Suprapubic skin (tissue), 4 donors: ENCODE results near the gene SCO2. TPM values are rescaled to one million over a fixed set of nuclear protein-coding genes. Genes with fewer than 3 reads are reported as not detected.
A peak's percentile ranks its signal among the peaks of the same experiment; 100 is the strongest.

Source experiments
- DNase-seq, 2 donors: peaks; one replicate each; pipeline ENCODE4 v3.0.0-alpha.2; 2019; ENCODE audit warnings: low spot score in 2 of 2
- H3K27ac ChIP-seq: fragments of 200-600 bp; sonication (generic); one replicate; pipeline ENCODE4 v1.5.1; 2019
- H3K27me3 ChIP-seq: fragments of 200-600 bp; sonication (generic); one replicate; pipeline ENCODE4 v1.5.1; 2019
- H3K36me3 ChIP-seq: fragments of 200-600 bp; sonication (generic); one replicate; pipeline ENCODE4 v1.5.1; 2019
- H3K4me1 ChIP-seq: fragments of 200-600 bp; sonication (generic); one replicate; pipeline ENCODE4 v1.5.1; 2019
- H3K4me3 ChIP-seq: fragments of 200-600 bp; sonication (generic); one replicate; pipeline ENCODE4 v1.5.1; 2019; ENCODE audit warnings: mild to moderate bottlenecking
- H3K9me3 ChIP-seq: fragments of 200-600 bp; sonication (generic); one replicate; pipeline ENCODE4 v1.5.1; 2019
- CTCF ChIP-seq, 2 donors: fragments of 200-600 bp in 1 of 2; fragments of 450-650 bp in 1 of 2; sonication (generic) in 1 of 2; IDR thresholded peaks; one replicate each; pipeline ENCODE4 v1.5.1; 2016 to 2019; ENCODE audit warnings: antibody characterized with exemption in 2 of 2, mild to moderate bottlenecking in 1 of 2, moderate library complexity in 1 of 2
- EP300 ChIP-seq: sonication (generic); formaldehyde crosslinking; IDR thresholded peaks from one replicate; pipeline ENCODE4 v1.6.1; 2017; ENCODE audit warnings: antibody characterized with exemption
- POLR2A ChIP-seq, 2 donors: fragments of 450-650 bp; IDR thresholded peaks; one replicate each; pipeline ENCODE4 v1.6.1; 2017; ENCODE audit warnings: antibody characterized with exemption in 2 of 2, mild to moderate bottlenecking in 2 of 2, moderate library complexity in 2 of 2
- POLR2AphosphoS5 ChIP-seq, 3 donors: sonication (generic); formaldehyde crosslinking; IDR thresholded peaks; one replicate each; pipeline ENCODE4 v1.6.1; 2017; ENCODE audit warnings: antibody characterized with exemption in 3 of 3
- WGBS: methylation state at CpG from one replicate; pipeline ENCODE4 v1.1.5; 2018; 5-methylcytosine and 5-hydroxymethylcytosine counted together
- total RNA-seq, 4 donors: library from RNA; depleted of rRNA; stranded (reverse); fragments of >200 nt; gene quantifications; one replicate each; pipeline ENCODE4 v1.1.0, GENCODE V29; 2016

SCO2 gene
- total RNA-seq, 4 donors from 2014 or later = 1.7 to 7.9 (median 4.7) TPM; not detected in 1

GRCh38 chr22:50548040-50548920, 22.9 kb upstream of the SCO2 start:
- Histone ChIP-seq H3K4me1 (peaks cover 43% of the 10 kb centered on the region), H3K4me3 (peak overlapping the region; percentile 39), H3K27ac (no peak overlapping the region), H3K9me3 (no peaks in the 10 kb centered on the region), H3K36me3 (no peaks in the 10 kb centered on the region), H3K27me3 (peaks cover 34% of the 10 kb centered on the region)
- WGBS = 33% methylated on average over 17 of the region's 56 CpGs
- TF ChIP-seq EP300 (no peak), CTCF (IDR thresholded peaks at IDR 0.05) (no peak), POLR2A (IDR thresholded peaks at IDR 0.05) (no peak), POLR2AphosphoS5 (IDR thresholded peaks at IDR 0.05) (no peak)
- DNase-seq = peak in 1 of 2 donors; percentile 79

GRCh38 chr22:50547263-50547985, 22.0 kb upstream of the SCO2 start:
- H3K36me3 ChIP-seq = no peaks in the 10 kb centered on the region
- peaks cover 43% of the 10 kb centered on the region for H3K4me1 ChIP-seq
- no peak for DNase-seq
- H3K27ac ChIP-seq = no peak overlapping the region
- 49% methylated on average over 16 of the region's 35 CpGs for WGBS
- peaks cover 34% of the 10 kb centered on the region for H3K27me3 ChIP-seq
- TF ChIP-seq POLR2A (IDR thresholded peaks at IDR 0.05) (no peak), EP300 (no peak), CTCF (IDR thresholded peaks at IDR 0.05) (no peak)
- H3K9me3 ChIP-seq = no peaks in the 10 kb centered on the region
- H3K4me3 ChIP-seq = peak overlapping the region; percentile 17

GRCh38 chr22:50546326-50547262, 21.2 kb upstream of the SCO2 start:
- Histone ChIP-seq H3K9me3 (no peaks in the 10 kb centered on the region), H3K36me3 (no peaks in the 10 kb centered on the region), H3K4me1 (peaks cover 49% of the 10 kb centered on the region), H3K27me3 (peaks cover 34% of the 10 kb centered on the region), H3K4me3 (peak overlapping the region; percentile 17), H3K27ac (no peak overlapping the region)
- WGBS = 52% methylated on average over 17 of the region's 78 CpGs
- TF ChIP-seq EP300 (no peak), POLR2AphosphoS5 (IDR thresholded peaks at IDR 0.05) (no peak), POLR2A (IDR thresholded peaks at IDR 0.05) (no peak)
- no peak for DNase-seq

GRCh38 chr22:50545522-50546325, 20.3 kb upstream of the SCO2 start, which contains the start of gene KLHDC7B:
Gene KLHDC7B (plus strand): TSS chr22:50545899. CDS start chr22:50546244, 345 bp downstream.
- 60% methylated on average over 7 of the region's 10 CpGs for WGBS
- TF ChIP-seq EP300 = no peak
- Histone ChIP-seq H3K36me3 (no peaks in the 10 kb centered on the region), H3K27me3 (peaks cover 34% of the 10 kb centered on the region), H3K4me1 (peaks cover 57% of the 10 kb centered on the region), H3K27ac (peak within 1 kb of the TSS; percentile 72), H3K9me3 (no peaks in the 10 kb centered on the region), H3K4me3 (peak within 1 kb of the TSS; percentile 43)
- no peak for DNase-seq

GRCh38 chr22:50544746-50545253, 19.4 kb upstream of the SCO2 start:
- H3K27ac ChIP-seq = peak overlapping the region; percentile 72
- H3K4me1 ChIP-seq = peaks cover 66% of the 10 kb centered on the region
- peak overlapping the region; percentile 43 for H3K4me3 ChIP-seq
- 37% methylated on average over 4 of the region's 5 CpGs for WGBS
- no peaks in the 10 kb centered on the region for H3K9me3 ChIP-seq
- TF ChIP-seq POLR2AphosphoS5 (IDR thresholded peaks at IDR 0.05) (no peak), POLR2A (IDR thresholded peaks at IDR 0.05) (no peak), CTCF (IDR thresholded peaks at IDR 0.05) (no peak), EP300 (no peak)
- H3K27me3 ChIP-seq = peaks cover 34% of the 10 kb centered on the region
- DNase-seq = peak in 1 of 2 donors; percentile 82
- H3K36me3 ChIP-seq = no peaks in the 10 kb centered on the region
